IPS DF 19.7 (cell line): ENCODE measurements around the gene XYLT2.
"Not testable (repeated sequence)": the region's sequence is repeated elsewhere in the genome, so short reads cannot be mapped to it uniquely, and the experiment has no call there.

Experiments
- DNase-seq: peaks from one replicate; pipeline ENCODE4 v3.0.0-alpha.2; 2013; ENCODE audit warnings: low read depth, low spot score

The XYLT2 gene

GRCh38 chr17:50319306-50320004, 26.5 kb upstream of the XYLT2 start:
- no peak for DNase-seq

GRCh38 chr17:50322271-50322670, 23.7 kb upstream of the XYLT2 start:
- DNase-seq, result no peak

GRCh38 chr17:50323060-50323459, 22.9 kb upstream of the XYLT2 start:
- no peak for DNase-seq

GRCh38 chr17:50325906-50326305, 20.0 kb upstream of the XYLT2 start:
- no peak for DNase-seq

GRCh38 chr17:50326831-50327364, 19.0 kb upstream of the XYLT2 start:
- no peak for DNase-seq

GRCh38 chr17:50328363-50329325, 17.3 kb upstream of the XYLT2 start:
- DNase-seq, result no peak

GRCh38 chr17:50329716-50330115, 16.2 kb upstream of the XYLT2 start:
- DNase-seq, result no peak

GRCh38 chr17:50330151-50330775, 15.7 kb upstream of the XYLT2 start:
- DNase-seq, result no peak

- DNase-seq, result no peak
Observed at GRCh38 chr17:50331085-50331791, 14.7 kb upstream of the XYLT2 start.

GRCh38 chr17:50332196-50332595, 13.7 kb upstream of the XYLT2 start:
- DNase-seq, result no peak

- DNase-seq, result not testable (repeated sequence)
Observed at GRCh38 chr17:50333291-50334057, 12.5 kb upstream of the XYLT2 start.

GRCh38 chr17:50337956-50338355, 8.0 kb upstream of the XYLT2 start:
- DNase-seq, result no peak

GRCh38 chr17:50338645-50339044, 7.3 kb upstream of the XYLT2 start:
- DNase-seq, result no peak

GRCh38 chr17:50339381-50339780, 6.5 kb upstream of the XYLT2 start:
- DNase-seq, result no peak

- no peak for DNase-seq
Observed at GRCh38 chr17:50344731-50345365, 1.1 kb upstream of the XYLT2 start.

GRCh38 chr17:50346313-50347116, 589 bp downstream of the XYLT2 start:
- no peak for DNase-seq

GRCh38 chr17:50347117-50347893, 1.4 kb downstream of the XYLT2 start:
- no peak for DNase-seq

- DNase-seq, result no peak
Observed at GRCh38 chr17:50347894-50348291, 2.0 kb downstream of the XYLT2 start.
